ENCODE measurements around the gene VAMP1. TPM values are rescaled to one million over a fixed set of nuclear protein-coding genes. Genes with fewer than 3 reads are reported as not detected.

VAMP1 gene
- total and polyA plus RNA-seq, 10 of the 15 experiments (the other 5 are each of a cell fraction or from before 2014, with no cell fraction given), result 4.8 to 123 (median 27.5) TPM

- peak within 1 kb of the TSS; percentile 88 for H2AFZ ChIP-seq (ENCODE audit: control insufficient read depth, low read depth, low read length)
- POLR2A ChIA-PET, result interaction anchor here (0.8 to 1.8 kb wide), 14 partner anchors 9 to 195 kb away, joined by 3 to 25 read pairs (median 6); partner anchors contain the start of genes CD27, GAPDH, VAMP1 and ZNF384
- H3K27me3 ChIP-seq (replicated peaks in 1 of 2; ENCODE audit: control insufficient read depth in 2 of 2, insufficient read depth in 2 of 2, low read length in 1 of 2), result no peaks in the 10 kb centered on the region
- DNase-seq (ENCODE audit: low read depth, low spot score) (peak; percentile 88), ATAC-seq (peak; percentile 94), FAIRE-seq (no peak)
- H3K27ac ChIP-seq (ENCODE audit: control insufficient read depth, insufficient read depth), result peak within 1 kb of the TSS; percentile 97
- RAD21 ChIA-PET (ENCODE audit: unreplicated experiment), result interaction anchor here (0.7 to 2.0 kb wide), 17 partner anchors 12 to 260 kb away, joined by 3 to 9 read pairs (median 4); partner anchors contain the start of genes GAPDH, MLF2, TAPBPL and VAMP1
- peak within 1 kb of the TSS; percentile 95 for H3K9ac ChIP-seq (ENCODE audit: control insufficient read depth, insufficient read depth, low read length)
- CTCF ChIA-PET, result interaction anchor here (0.7 to 3.7 kb wide), 15 partner anchors 13 to 70 kb away, joined by 3 to 15 read pairs (median 4); partner anchors contain the start of gene GAPDH
- peak within 1 kb of the TSS; percentile 93 for H3K4me3 ChIP-seq
- SMC1A ChIA-PET (ENCODE audit: uncharacterized antibody, unreplicated experiment), result interaction anchor here (0.8 to 4.0 kb wide), 11 partner anchors 12 to 70 kb away, joined by 3 to 23 read pairs (median 4); partner anchors contain the start of genes TAPBPL and VAMP1
- no peaks in the 10 kb centered on the region for H4K20me1 ChIP-seq (ENCODE audit: control insufficient read depth, insufficient read depth)
- H3K4me1 ChIP-seq (ENCODE audit: control insufficient read depth, insufficient read depth, low read length), result peaks cover 6% of the 10 kb centered on the region; the same call in 1 of the 2 replicates
- peak within 1 kb of the TSS; percentile 97 for H3K4me2 ChIP-seq (ENCODE audit: control insufficient read depth, insufficient read depth)
- intact Hi-C loops (cut with micrococcal nuclease; ENCODE audit: unreplicated experiment) (loop anchor here (1.0 to 5.0 kb wide), 4 partner anchors 23 to 70 kb away; partner anchors contain the start of genes GAPDH and VAMP1), in situ Hi-C loops (cut with MboI) (no loop called here)
- H3K36me3 ChIP-seq (ENCODE audit: control insufficient read depth in 2 of 2, insufficient read depth in 2 of 2, low read length in 1 of 2), result peaks cover 2 to 21% of the 10 kb centered on the region in 2 experiments
- WGBS (ENCODE audit: insufficient coverage, insufficient replicate concordance, low lambda C conversion rate, missing lambda C conversion rate), result under 1% methylated on average over 48 of the region's 49 CpGs
- H3K79me2 ChIP-seq (ENCODE audit: control insufficient read depth, insufficient read depth, low read length), result peaks cover 55% of the 10 kb centered on the region
- H3K9me3 ChIP-seq (replicated peaks; ENCODE audit: control insufficient read depth, insufficient read depth, low read length), result no peaks in the 10 kb centered on the region
- BruUV-seq (replicated peaks), result TSS peak; percentile 80
- TF ChIP-seq FOS (IDR thresholded peaks at IDR 0.05; ENCODE audit: borderline replicate concordance, extremely low read depth, insufficient read length) (peak; percentile 38), POU2F2 (IDR thresholded peaks at IDR 0.05; ENCODE audit: borderline replicate concordance, low read depth, low read length) (peak; percentile 29; the same call in 2 of the 3 replicates), GATAD2B (conservative IDR thresholded peaks at IDR 0.05; ENCODE audit: low read depth) (0 out of 2 replicates have a peak, but pooled peaks have one; percentile 58), ZBTB11 (CRISPR knock-in tag; IDR thresholded peaks at IDR 0.05) (no peak), EP300 (IDR thresholded peaks at IDR 0.05; ENCODE audit: borderline replicate concordance in 1 of 2, control insufficient read depth in 1 of 2, low read depth in 2 of 2, low read length in 2 of 2) (no peak), GABPA (IDR thresholded peaks at IDR 0.05; ENCODE audit: low read depth) (peak; percentile 52; the same call in 1 of the 2 replicates), USF2 (IDR thresholded peaks at IDR 0.05; ENCODE audit: borderline replicate concordance, low read depth, low read length) (no peak), IKZF2 (IDR thresholded peaks at IDR 0.05) (peak in 1 of 2 experiments; percentile 28; a peak in 1 of 4 replicates), CHD2 (IDR thresholded peaks at IDR 0.05; ENCODE audit: borderline replicate concordance, low read depth, low read length) (peak; percentile 46; the same call in 1 of the 2 replicates), HCFC1 (IDR thresholded peaks at IDR 0.05; ENCODE audit: low read length) (peak; percentile 29; the same call in 1 of the 2 replicates), ZBED1 (IDR thresholded peaks at IDR 0.05; ENCODE audit: borderline replicate concordance) (0 out of 2 replicates have a peak, but pooled peaks have one; percentile 7), STAT1 (conservative IDR thresholded peaks at IDR 0.05) (0 out of 2 replicates have a peak, but pooled peaks have one; percentile 43), EED (IDR thresholded peaks at IDR 0.05; ENCODE audit: low read depth) (no peak), ZNF274 (IDR thresholded peaks at IDR 0.05; ENCODE audit: insufficient read depth, insufficient read length) (no peak), SRF (IDR thresholded peaks at IDR 0.05; ENCODE audit: low read depth in 2 of 2, low read length in 2 of 2) (no peak), TCF3 (IDR thresholded peaks at IDR 0.05; ENCODE audit: borderline replicate concordance, insufficient read depth, low read depth, low read length) (0 out of 2 replicates have a peak, but pooled peaks have one; percentile 22), SMAD1 (IDR thresholded peaks at IDR 0.05; ENCODE audit: low read depth, partially characterized antibody) (peak; percentile 22), SMARCA5 (IDR thresholded peaks at IDR 0.05) (peak; percentile 84; the same call in 1 of the 2 replicates)
Measured at GRCh38 chr12:6493497-6494257, 23.2 kb upstream of the VAMP1 start, which contains the start of gene NCAPD2. NCAPD2 (plus strand) TSS chr12:6494102; CDS start chr12:6495099, 997 bp downstream.
